H1 (cell line): Measurements from ENCODE around the gene SHROOM3. TPM values are rescaled to one million over a fixed set of nuclear protein-coding genes. Genes with fewer than 3 reads are reported as not detected.

Experiments
- CTCF ChIA-PET: fragments of 300-600 bp; sonication (Branson Sonifier 250); formaldehyde crosslinking; loops from one replicate; lab custom pipeline; 2021; ENCODE audit not compliant: partially characterized antibody; lab: Charles Lee
- POLR2A ChIA-PET: fragments of 300-600 bp; sonication (Branson Sonifier 250); formaldehyde crosslinking; loops from one replicate; lab custom pipeline; 2021; ENCODE audit warnings: inconsistent platforms; ENCODE audit not compliant: partially characterized antibody; lab: Charles Lee
- DNase-seq, 2 experiments: peaks; one replicate each; pipeline versions ENCODE4 v3.0.0 to v3.0.0-alpha.2; 2010 to 2022; ENCODE audit warnings: low spot score in 2 of 2, low read depth in 1 of 2, mixed read lengths in 1 of 2
- FAIRE-seq: peaks from 2 replicates; lab custom pipeline; 2011; peaks lifted over from hg19 to GRCh38; lab: Jason Lieb, UNC
- H2AFZ ChIP-seq: 2 replicates; pipeline ENCODE4 v1.8.1; 2012; ENCODE audit warnings: low read length, inconsistent platforms
- H2AK5ac ChIP-seq: 2 replicates; pipeline ENCODE4 v1.6.1; 2013; ENCODE audit warnings: low read depth, low read length
- H2BK120ac ChIP-seq: replicated peaks from 2 replicates; pipeline ENCODE3; 2013; ENCODE audit warnings: low read depth, low read length, inconsistent platforms
- H2BK12ac ChIP-seq: 2 replicates; pipeline ENCODE4 v1.6.1; 2013; ENCODE audit warnings: low read depth, low read length
- H2BK15ac ChIP-seq: 2 replicates; pipeline ENCODE4 v1.6.1; 2013; ENCODE audit warnings: low read length
- H2BK20ac ChIP-seq: 2 replicates; pipeline ENCODE4 v1.6.1; 2013; ENCODE audit warnings: low read length
- H2BK5ac ChIP-seq: 2 replicates; pipeline ENCODE4 v1.6.1; 2013; ENCODE audit warnings: low read depth, low read length
- H3K14ac ChIP-seq: 2 replicates; pipeline ENCODE4 v1.6.1; 2013; ENCODE audit warnings: inconsistent platforms; ENCODE audit not compliant: insufficient read length
- H3K18ac ChIP-seq: 2 replicates; pipeline ENCODE4 v1.6.1; 2013; ENCODE audit warnings: low read length; ENCODE audit errors: extremely low read depth
- H3K23ac ChIP-seq: 2 replicates; pipeline ENCODE4 v1.6.1; 2013; ENCODE audit warnings: inconsistent platforms; ENCODE audit not compliant: insufficient read length
- H3K23me2 ChIP-seq: 2 replicates; pipeline ENCODE4 v1.6.1; 2013; ENCODE audit warnings: low read depth, low read length
- H3K27ac ChIP-seq: 2 replicates; pipeline ENCODE4 v1.6.1; 2011; ENCODE audit warnings: low read depth, low read length, inconsistent platforms
- H3K27me3 ChIP-seq, 4 experiments: replicated peaks in 1 of 4; 1 replicate in 1 of 4; 2 replicates in 3 of 4; pipeline versions ENCODE4 v1.6.1 to v1.8.1; 2011 to 2013; ENCODE audit warnings: low read length in 3 of 4, mild to moderate bottlenecking in 3 of 4, inconsistent platforms in 2 of 4, mixed read lengths in 2 of 4, moderate library complexity in 1 of 4; ENCODE audit not compliant: control insufficient read depth in 3 of 4, insufficient read depth in 3 of 4; ENCODE audit errors: extremely low read depth in 1 of 4
- H3K36me3 ChIP-seq, 4 experiments: 2 replicates each; pipeline versions ENCODE4 v1.6.1 to v1.8.1; 2011 to 2013; ENCODE audit warnings: mild to moderate bottlenecking in 4 of 4, low read length in 3 of 4, moderate library complexity in 2 of 4, control low read depth in 1 of 4, inconsistent platforms in 1 of 4; ENCODE audit not compliant: insufficient read depth in 4 of 4, control insufficient read depth in 2 of 4
- H3K4ac ChIP-seq: replicated peaks from 2 replicates; pipeline ENCODE3; 2013; ENCODE audit warnings: low read length, low read depth, mixed read lengths, inconsistent platforms; ENCODE audit not compliant: insufficient read length
- H3K4me1 ChIP-seq, 4 experiments: replicated peaks in 1 of 4; 1 replicate in 1 of 4; 2 replicates in 3 of 4; pipeline versions ENCODE4 v1.6.1 to v1.8.1; 2011 to 2013; ENCODE audit warnings: low read length in 3 of 4, inconsistent platforms in 2 of 4, mixed read lengths in 1 of 4; ENCODE audit not compliant: insufficient read depth in 4 of 4, control insufficient read depth in 3 of 4
- H3K4me2 ChIP-seq, 2 experiments: 2 replicates each; pipeline versions ENCODE4 v1.6.1 to v1.8.1; 2011 to 2013; ENCODE audit warnings: low read depth in 2 of 2, low read length in 2 of 2, control low read depth in 1 of 2, inconsistent platforms in 1 of 2, mild to moderate bottlenecking in 1 of 2; ENCODE audit not compliant: insufficient read depth in 1 of 2
- H3K4me3 ChIP-seq, 4 experiments: fragments of 200-600, 300-600 bp in 1 of 4; sonication (generic), shearing (Covaris generic), sonication (Bioruptor Twin) in 1 of 4; 2 replicates each; pipeline versions ENCODE4 v1.5.1 to v1.8.1; 2011 to 2016; ENCODE audit warnings: low read length in 4 of 4, low read depth in 3 of 4, control low read depth in 2 of 4, inconsistent platforms in 2 of 4, mild to moderate bottlenecking in 2 of 4, mixed read lengths in 1 of 4, moderate library complexity in 1 of 4; ENCODE audit not compliant: insufficient read depth in 2 of 4; ENCODE audit errors: extremely low read depth in 1 of 4
- H3K56ac ChIP-seq: replicated peaks from 2 replicates; pipeline ENCODE3; 2013; ENCODE audit warnings: low read depth, mild to moderate bottlenecking, mixed read lengths, low read length, inconsistent platforms; ENCODE audit not compliant: insufficient read length
- H3K79me1 ChIP-seq: 2 replicates; pipeline ENCODE4 v1.6.1; 2013; ENCODE audit warnings: low read depth, low read length, control low read depth
- H3K79me2 ChIP-seq, 2 experiments: 2 replicates each; pipeline versions ENCODE4 v1.6.1 to v1.8.1; 2012 to 2013; ENCODE audit warnings: low read length in 2 of 2, mild to moderate bottlenecking in 2 of 2, inconsistent platforms in 1 of 2; ENCODE audit not compliant: insufficient read depth in 2 of 2, control insufficient read depth in 1 of 2
- H3K9ac ChIP-seq, 4 experiments: replicated peaks in 1 of 4; 1 replicate in 1 of 4; 2 replicates in 3 of 4; pipeline versions ENCODE4 v1.6.1 to v1.8.1; 2011 to 2013; ENCODE audit warnings: low read depth in 3 of 4, low read length in 3 of 4, control low read depth in 2 of 4, mild to moderate bottlenecking in 2 of 4, moderate library complexity in 2 of 4, inconsistent platforms in 1 of 4; ENCODE audit errors: extremely low read depth in 1 of 4
- H3K9me3 ChIP-seq, 2 experiments: 2 replicates each; pipeline versions ENCODE4 v1.6.1 to v1.8.1; 2012 to 2013; ENCODE audit warnings: mild to moderate bottlenecking in 2 of 2, moderate library complexity in 2 of 2, control low read depth in 1 of 2, inconsistent platforms in 1 of 2, low read depth in 1 of 2, low read length in 1 of 2, mixed read lengths in 1 of 2; ENCODE audit not compliant: insufficient read depth in 2 of 2
- H4K20me1 ChIP-seq, 2 experiments: replicated peaks in 1 of 2; 2 replicates each; pipeline versions ENCODE3 to v1.8.1; 2011 to 2013; ENCODE audit warnings: inconsistent platforms in 2 of 2, low read length in 2 of 2, mild to moderate bottlenecking in 1 of 2; ENCODE audit not compliant: insufficient read depth in 2 of 2, control insufficient read depth in 1 of 2
- H4K5ac ChIP-seq: 2 replicates; pipeline ENCODE4 v1.6.1; 2013; ENCODE audit warnings: low read length, low read depth, mixed read lengths, inconsistent platforms; ENCODE audit not compliant: insufficient read length
- H4K8ac ChIP-seq: 2 replicates; pipeline ENCODE4 v1.8.0; 2013; ENCODE audit warnings: mild to moderate bottlenecking, moderate library complexity, low read length, inconsistent platforms; ENCODE audit not compliant: insufficient read depth; ENCODE audit errors: extremely low read depth
- H4K91ac ChIP-seq: replicated peaks from 2 replicates; pipeline ENCODE3; 2013; ENCODE audit warnings: low read length, mixed read lengths, inconsistent platforms; ENCODE audit not compliant: insufficient read length
- ATF3 ChIP-seq: IDR thresholded peaks from 2 replicates; pipeline ENCODE4 v1.6.1; 2011; ENCODE audit warnings: low read depth, mild to moderate bottlenecking, low read length; ENCODE audit not compliant: insufficient read depth
- CTBP2 ChIP-seq: IDR thresholded peaks from 2 replicates; pipeline ENCODE4 v1.7.0; 2011; ENCODE audit warnings: borderline replicate concordance, mild to moderate bottlenecking, moderate library complexity, mixed read lengths, low read length; ENCODE audit not compliant: insufficient read depth, insufficient read length
- E2F6 ChIP-seq: IDR thresholded peaks from 2 replicates; pipeline ENCODE4 v1.6.1; 2012; ENCODE audit warnings: inconsistent platforms
- KDM5A ChIP-seq: fragments of 200-600 bp; IDR thresholded peaks from 2 replicates; pipeline ENCODE4 v1.7.1; 2012; ENCODE audit warnings: mild to moderate bottlenecking, low read length, inconsistent platforms, mixed read lengths
- MAFK ChIP-seq: IDR thresholded peaks from 2 replicates; pipeline ENCODE4 v1.6.1; 2012; ENCODE audit warnings: low read depth, mild to moderate bottlenecking, improper control_type of control experiment, low read length
- NANOG ChIP-seq: IDR thresholded peaks from 2 replicates; pipeline ENCODE4 v1.6.1; 2011; ENCODE audit warnings: low read length, low read depth, mild to moderate bottlenecking, inconsistent platforms; ENCODE audit not compliant: insufficient read depth, poor library complexity, severe bottlenecking
- SAP30 ChIP-seq: fragments of 300-600 bp; sonication (generic); IDR thresholded peaks from 2 replicates; pipeline ENCODE4 v1.7.1; 2012; ENCODE audit warnings: low read length, moderate library complexity, mild to moderate bottlenecking, inconsistent platforms; ENCODE audit not compliant: insufficient read depth, insufficient replicate concordance
- SIN3A ChIP-seq, 2 experiments: IDR thresholded peaks in 1 of 2; conservative IDR thresholded peaks in 1 of 2; 2 replicates each; pipeline ENCODE4 v1.6.1; 2011 to 2012; ENCODE audit warnings: low read length in 2 of 2, improper control_type of control experiment in 1 of 2, low read depth in 1 of 2, mild to moderate bottlenecking in 1 of 2
- WGBS, 2 experiments: shearing (Covaris generic) in 1 of 2; methylation state at CpG; one replicate each; pipeline versions ENCODE4 v1.1.6 to v1.1.7; 2013 to 2015; ENCODE audit warnings: low lambda C conversion rate in 2 of 2, mixed read lengths in 2 of 2, inconsistent platforms in 1 of 2, low coverage in 1 of 2, missing lambda C conversion rate in 1 of 2; ENCODE audit not compliant: insufficient replicate concordance in 2 of 2, insufficient coverage in 1 of 2, insufficient read length in 1 of 2; ENCODE audit errors: extremely low coverage in 1 of 2, missing lambda C conversion rate in 1 of 2; 5-methylcytosine and 5-hydroxymethylcytosine counted together
- polyA plus RNA-seq, 7 experiments: library from polyadenylated mRNA; depleted of rRNA in 3 of 7; stranded (reverse) in 5 of 7; unstranded in 2 of 7; fragments of >200 nt in 5 of 7; fragments of 200-250 nt in 2 of 7; gene quantifications; 1 replicate in 5 of 7; 2 replicates in 1 of 7; 4 replicates in 1 of 7; pipeline versions ENCODE4 v1.2.1 to v1.2.3, GENCODE V29; 2011 to 2013; ENCODE audit warnings: missing spikeins in 2 of 7, mixed read lengths in 2 of 7
- total RNA-seq: library from RNA; stranded (reverse); fragmentation: NEBNext Ultra II Directional; extraction: Animal tissue kit (Norgen Biotek cat#: 25700); gene quantifications from 2 replicates; pipeline ENCODE4 v1.2.1, GENCODE V29; 2021

The SHROOM3 gene
- total and polyA plus RNA-seq, 2 of the 8 experiments (the other 6 are each of a cell fraction or from before 2014, with no cell fraction given): 15.8 to 34.0 TPM

GRCh38 chr4:76649086-76649485 is 214.1 kb downstream of the SHROOM3 start:
- Histone ChIP-seq H3K56ac (no peak overlapping the region), H3K9me3 (no peaks in the 10 kb centered on the region), H3K23ac (no peak overlapping the region), H2BK15ac (no peak overlapping the region), H2AK5ac (no peak overlapping the region), H2BK120ac (no peak overlapping the region), H3K4me3 (no peak overlapping the region), H3K27me3 (no peaks in the 10 kb centered on the region), H2BK5ac (no peak overlapping the region), H3K79me2 (no peaks in the 10 kb centered on the region), H4K5ac (no peak overlapping the region), H3K4me2 (no peak overlapping the region), H4K8ac (no peak overlapping the region), H3K4ac (no peak overlapping the region), H3K79me1 (no peaks in the 10 kb centered on the region), H4K91ac (no peak overlapping the region), H2BK12ac (no peak overlapping the region), H3K27ac (no peak overlapping the region), H3K23me2 (no peaks in the 10 kb centered on the region; the same call in 1 of the 2 replicates), H2AFZ (no peak overlapping the region), H2BK20ac (no peak overlapping the region), H3K4me1 (no peaks in the 10 kb centered on the region), H3K9ac (no peak overlapping the region), H3K36me3 (no peaks in the 10 kb centered on the region), H3K18ac (no peak overlapping the region), H3K14ac (no peak overlapping the region), H4K20me1 (no peaks in the 10 kb centered on the region)
- WGBS, 2 experiments: 93% methylated on average over 1 of the region's 1 CpG; no CpG with 5 or more reads in 1 of the 2 experiments
- FAIRE-seq: no peak
- POLR2A ChIA-PET: interaction anchor here (0.7 to 1.7 kb wide), 3 partner anchors 11 to 94 kb away, joined by 3 to 5 read pairs (median 3); no protein-coding TSS in a partner anchor
- CTCF ChIA-PET: interaction anchor here (1.7 kb wide), 1 partner anchor 22 kb away, joined by 4 read pairs; no protein-coding TSS in a partner anchor
- DNase-seq: no peak
- TF ChIP-seq SIN3A (conservative IDR thresholded peaks at IDR 0.05 in 1 of 2, IDR thresholded peaks at IDR 0.05 in 1 of 2; ENCODE audit: low read depth in 1 of 2, low read length in 2 of 2) (no peak), NANOG (no peak), CTBP2 (no peak), SAP30 (no peak), ATF3 (no peak), KDM5A (no peak), E2F6 (no peak), MAFK (no peak)
